Measurements from ENCODE around the gene ETV1. TPM values are rescaled to one million over a fixed set of nuclear protein-coding genes. Genes with fewer than 3 reads are reported as not detected.

ETV1 gene
- total and polyA plus RNA-seq, 11 donors: 9.6 to 118 (median 82.1) TPM

- DNase-seq (no peak), ATAC-seq (no peak)
- Histone ChIP-seq H3K4me3 (no peak overlapping the region), H3K4me1 (peaks cover 0 to 22% (median 2%) of the 10 kb centered on the region in 12 donors), H3K27ac (no peak overlapping the region), H3K27me3 (no peaks in the 10 kb centered on the region), H3K9me3 (no peaks in the 10 kb centered on the region), H3K36me3 (peaks cover 0 to 3% (median 0%) of the 10 kb centered on the region in 9 donors)
- intact Hi-C loops (cut with DNase I): no loop called here
- 85 to 91% (median 86%) methylated on average over 2 of the region's 2 CpGs for WGBS, 4 donors
- TF ChIP-seq, protein P1, sequence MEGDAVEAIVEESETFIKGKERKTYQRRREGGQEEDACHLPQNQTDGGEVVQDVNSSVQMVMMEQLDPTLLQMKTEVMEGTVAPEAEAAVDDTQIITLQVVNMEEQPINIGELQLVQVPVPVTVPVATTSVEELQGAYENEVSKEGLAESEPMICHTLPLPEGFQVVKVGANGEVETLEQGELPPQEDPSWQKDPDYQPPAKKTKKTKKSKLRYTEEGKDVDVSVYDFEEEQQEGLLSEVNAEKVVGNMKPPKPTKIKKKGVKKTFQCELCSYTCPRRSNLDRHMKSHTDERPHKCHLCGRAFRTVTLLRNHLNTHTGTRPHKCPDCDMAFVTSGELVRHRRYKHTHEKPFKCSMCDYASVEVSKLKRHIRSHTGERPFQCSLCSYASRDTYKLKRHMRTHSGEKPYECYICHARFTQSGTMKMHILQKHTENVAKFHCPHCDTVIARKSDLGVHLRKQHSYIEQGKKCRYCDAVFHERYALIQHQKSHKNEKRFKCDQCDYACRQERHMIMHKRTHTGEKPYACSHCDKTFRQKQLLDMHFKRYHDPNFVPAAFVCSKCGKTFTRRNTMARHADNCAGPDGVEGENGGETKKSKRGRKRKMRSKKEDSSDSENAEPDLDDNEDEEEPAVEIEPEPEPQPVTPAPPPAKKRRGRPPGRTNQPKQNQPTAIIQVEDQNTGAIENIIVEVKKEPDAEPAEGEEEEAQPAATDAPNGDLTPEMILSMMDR (IDR thresholded peaks at IDR 0.05): no peak
- no peak for TF ChIP-seq POLR2A (IDR thresholded peaks at IDR 0.05)
These were observed 34.0 kb downstream of the ETV1 start for GRCh38 chr7:13955494-13955893.

- Histone ChIP-seq H3K27ac (no peak overlapping the region), H3K36me3 (peaks cover 0 to 3% (median 0%) of the 10 kb centered on the region in 9 donors), H3K4me1 (peaks cover 0 to 22% (median 2%) of the 10 kb centered on the region in 12 donors), H3K4me3 (no peak overlapping the region), H3K9me3 (no peaks in the 10 kb centered on the region), H3K27me3 (no peaks in the 10 kb centered on the region)
- WGBS, 4 donors: 48 to 67% (median 57%) methylated on average over 3 of the region's 3 CpGs
- intact Hi-C loops (cut with DNase I): no loop called here
- DNase-seq (no peak), ATAC-seq (peak in 1 of 4 donors; percentile 33)
- no peak for TF ChIP-seq POLR2A (IDR thresholded peaks at IDR 0.05)
These were observed 36.1 kb downstream of the ETV1 start for GRCh38 chr7:13953368-13953767.

GRCh38 chr7:13952921-13953320, 36.5 kb downstream of the ETV1 start:
- ATAC-seq (no peak), DNase-seq (no peak)
- peaks cover 0 to 22% (median 2%) of the 10 kb centered on the region in 12 donors for H3K4me1 ChIP-seq
- intact Hi-C loops (cut with DNase I): no loop called here
- TF ChIP-seq POLR2A (IDR thresholded peaks at IDR 0.05): no peak
- H3K9me3 ChIP-seq: no peaks in the 10 kb centered on the region
- 50 to 76% (median 66%) methylated on average over 2 of the region's 2 CpGs for WGBS, 4 donors
- peaks cover 0 to 3% (median 0%) of the 10 kb centered on the region in 9 donors for H3K36me3 ChIP-seq
- H3K27me3 ChIP-seq: no peaks in the 10 kb centered on the region
- no peak overlapping the region for H3K4me3 ChIP-seq
- H3K27ac ChIP-seq: no peak overlapping the region

- H3K4me3 ChIP-seq: no peak overlapping the region
- DNase-seq (no peak), ATAC-seq (no peak)
- TF ChIP-seq, protein P1 (IDR thresholded peaks at IDR 0.05): no peak
- TF ChIP-seq POLR2A (IDR thresholded peaks at IDR 0.05): no peak
- H3K27me3 ChIP-seq: no peaks in the 10 kb centered on the region
- no peaks in the 10 kb centered on the region for H3K9me3 ChIP-seq
- peaks cover 0 to 21% (median 2%) of the 10 kb centered on the region in 12 donors for H3K4me1 ChIP-seq
- H3K27ac ChIP-seq: no peak overlapping the region
- intact Hi-C loops (cut with DNase I): no loop called here
- 67 to 80% (median 71%) methylated on average over 4 of the region's 4 CpGs for WGBS, 4 donors
- H3K36me3 ChIP-seq: no peaks in the 10 kb centered on the region
These were observed 39.5 kb downstream of the ETV1 start for GRCh38 chr7:13949939-13950338.

- Histone ChIP-seq H3K4me1 (peaks cover 0 to 16% (median 2%) of the 10 kb centered on the region in 12 donors), H3K9me3 (no peaks in the 10 kb centered on the region), H3K27ac (no peak overlapping the region), H3K4me3 (no peak overlapping the region), H3K27me3 (no peaks in the 10 kb centered on the region), H3K36me3 (no peaks in the 10 kb centered on the region)
- intact Hi-C loops (cut with DNase I): no loop called here
- DNase-seq (no peak), ATAC-seq (no peak)
- WGBS, 4 donors: 85 to 96% (median 88%) methylated on average over 2 of the region's 2 CpGs
- TF ChIP-seq, protein P1 (IDR thresholded peaks at IDR 0.05): no peak
- TF ChIP-seq POLR2A (IDR thresholded peaks at IDR 0.05): no peak
These were observed 40.0 kb downstream of the ETV1 start for GRCh38 chr7:13949445-13949844.
